GM19099 (cell line): ENCODE measurements around the gene LTA.

Experiments used
- POLR2A ChIP-seq: IDR thresholded peaks from 3 replicates; pipeline ENCODE4 v1.6.1; 2011; ENCODE audit warnings: low read depth; ENCODE audit not compliant: insufficient read length; ENCODE audit errors: extremely low read depth

LTA gene

DNA sequence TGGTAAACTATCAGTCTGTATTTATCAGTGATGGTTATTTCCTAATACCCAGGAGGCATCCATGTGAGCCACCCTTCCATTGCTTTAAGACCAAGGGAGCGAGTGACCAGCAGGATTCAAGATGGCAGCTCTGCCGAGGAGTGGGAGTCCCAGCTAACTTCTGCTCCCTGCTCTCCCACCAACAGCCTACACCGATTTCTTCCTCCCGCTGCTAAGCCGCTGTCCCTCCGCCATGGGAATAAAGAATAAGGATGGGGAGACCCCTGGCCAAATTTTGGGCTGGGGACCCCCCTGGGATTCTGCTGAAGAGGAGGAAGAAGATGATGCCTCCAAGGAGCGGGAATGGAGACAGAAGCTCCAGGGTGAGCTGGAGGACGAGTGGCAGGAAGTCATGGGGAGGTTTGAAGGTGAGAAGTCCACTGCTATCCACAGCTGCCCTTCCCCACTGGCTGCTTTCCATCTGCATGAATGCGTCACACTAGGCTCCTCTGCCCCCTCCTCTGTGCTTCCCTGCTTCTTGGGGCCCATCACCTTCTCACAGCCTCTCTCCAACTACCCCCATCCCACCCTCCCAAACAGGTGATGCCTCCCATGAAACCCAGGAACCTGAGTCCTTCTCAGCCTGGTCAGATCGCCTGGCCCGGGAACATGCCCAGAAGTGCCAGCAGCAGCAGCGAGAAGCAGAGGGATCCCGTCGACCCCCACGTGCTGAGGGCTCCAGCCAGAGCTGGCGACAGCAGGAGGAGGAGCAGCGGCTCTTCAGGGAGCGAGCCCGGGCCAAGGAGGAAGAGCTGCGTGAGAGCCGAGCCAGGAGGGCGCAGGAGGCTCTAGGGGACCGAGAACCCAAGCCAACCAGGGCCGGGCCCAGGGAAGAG lies 14.4 kb upstream of the LTA start:
- TF ChIP-seq POLR2A = no peak

GRCh38 chr6:31558318-31558625 lies 13.8 kb upstream of the LTA start:
- TF ChIP-seq POLR2A = no peak

DNA sequence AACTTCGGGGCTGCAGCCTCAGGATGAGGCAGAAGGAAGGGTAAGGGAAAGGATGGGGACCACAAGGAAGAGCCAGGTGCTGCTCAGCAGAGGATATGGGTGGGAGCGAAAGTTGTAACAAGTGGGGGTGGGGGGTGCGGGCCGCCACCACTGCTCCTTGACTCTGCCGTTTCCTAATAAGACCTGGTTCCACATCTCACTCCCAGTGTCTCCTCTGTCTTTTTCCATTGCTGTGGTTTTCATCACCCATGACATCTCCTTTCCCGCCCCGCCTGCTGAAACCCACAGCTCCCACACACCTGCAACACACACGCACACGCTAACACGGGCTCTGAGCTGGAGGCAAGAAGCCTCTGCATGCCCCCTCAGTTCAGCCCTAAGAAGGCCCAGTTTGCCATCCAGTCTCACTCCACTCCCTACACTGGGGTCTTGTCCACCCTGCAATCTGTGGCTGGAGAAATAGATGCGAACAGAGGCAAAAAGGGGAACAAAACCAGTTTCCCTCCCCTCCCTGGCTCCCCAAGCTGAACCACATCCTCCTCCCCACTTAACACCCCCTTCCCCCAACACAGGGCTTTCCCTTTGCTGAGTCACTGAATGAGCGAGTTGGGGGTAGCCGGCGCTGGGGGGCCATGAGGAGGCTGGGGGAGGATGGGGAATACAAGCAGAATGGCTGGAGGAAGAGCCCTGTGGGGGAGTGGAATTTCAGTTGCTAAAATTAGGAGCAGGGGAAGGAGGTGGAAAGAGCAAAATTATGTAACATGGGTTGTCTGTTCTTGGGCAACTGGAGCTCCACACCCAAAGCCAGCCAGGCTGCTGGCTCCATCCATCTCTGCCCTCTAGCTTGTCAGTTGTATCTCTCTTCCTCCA lies 13.2 kb upstream of the LTA start:
- peak; percentile 58 for TF ChIP-seq POLR2A

GRCh38 chr6:31559606-31559957 lies 12.5 kb upstream of the LTA start:
- no peak for TF ChIP-seq POLR2A

DNA sequence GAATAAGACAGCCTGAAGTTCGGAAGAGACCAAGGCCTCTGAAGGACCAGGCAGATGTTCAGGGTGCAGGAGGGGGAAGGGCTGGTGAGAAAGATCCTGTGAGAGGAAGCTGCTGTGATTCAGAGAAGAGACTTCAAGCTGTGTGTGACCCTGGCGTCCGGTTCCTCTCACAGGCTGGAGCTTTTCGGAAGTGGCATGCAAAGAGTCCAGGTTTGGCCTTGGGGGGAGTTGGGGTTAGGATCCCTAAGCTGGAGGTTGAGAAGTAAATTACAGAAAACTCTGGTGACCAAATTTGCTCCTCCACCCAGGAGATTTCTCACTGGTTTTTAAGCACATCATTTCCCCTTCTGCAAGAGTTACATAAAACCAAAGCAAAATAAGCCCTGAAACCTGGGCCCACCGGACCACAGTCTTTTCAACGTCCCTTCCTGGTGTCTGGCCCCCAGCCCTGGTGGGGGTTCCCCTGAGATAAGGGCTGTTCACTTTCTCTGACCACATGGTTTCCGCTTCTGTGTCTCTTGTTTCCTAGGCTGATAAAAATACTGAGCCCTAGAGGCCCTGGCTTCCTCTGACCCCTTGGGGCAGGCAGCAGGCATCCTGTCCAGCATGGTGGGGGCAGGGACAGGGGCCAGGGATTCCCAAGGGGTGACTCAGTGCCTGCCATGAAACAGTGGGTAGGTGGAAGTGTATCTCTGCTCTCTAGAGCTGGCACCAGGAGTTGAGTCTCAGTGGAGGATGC lies 12.0 kb upstream of the LTA start:
- TF ChIP-seq POLR2A = peak; percentile 52

- no peak for TF ChIP-seq POLR2A
Measured at GRCh38 chr6:31560697-31561058, 11.4 kb upstream of the LTA start.

DNA sequence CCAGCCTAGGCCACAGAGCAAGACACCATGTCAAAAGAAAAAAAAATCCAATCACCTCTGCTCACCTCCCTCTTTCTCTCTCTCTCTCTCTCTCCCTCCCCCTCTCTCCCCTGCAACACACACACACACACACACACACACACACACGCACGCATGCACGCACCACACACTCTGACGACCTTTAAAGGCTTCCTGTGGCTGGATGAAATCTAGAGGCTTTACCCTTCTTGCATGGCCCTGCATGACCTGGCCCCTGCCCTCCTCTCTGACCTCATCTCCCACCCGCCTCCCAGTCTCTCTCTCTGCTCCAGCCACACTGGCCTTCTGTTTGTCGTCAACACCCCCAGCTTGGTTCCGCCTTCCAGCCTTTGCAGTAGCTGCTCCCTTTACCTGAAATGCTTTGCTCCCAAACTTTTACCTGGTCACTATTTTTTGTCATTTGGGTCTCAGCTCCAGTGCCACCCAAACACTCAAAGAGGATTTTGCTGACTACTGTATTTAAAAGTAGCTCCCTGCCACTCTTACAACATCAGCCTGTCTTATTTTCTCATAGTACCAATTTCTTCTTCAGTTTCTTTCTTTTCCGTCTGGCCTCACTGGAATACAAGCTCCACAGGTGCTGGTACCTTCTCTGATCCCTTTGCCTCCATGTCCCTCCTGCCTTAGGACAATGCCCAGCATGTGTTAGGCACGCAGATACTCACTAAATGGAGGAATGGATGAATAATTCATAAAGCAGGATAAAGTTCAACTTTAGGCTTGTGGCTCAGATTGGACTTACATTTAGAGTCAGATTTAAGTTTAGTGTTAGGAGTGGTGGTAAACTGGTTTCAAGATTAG lies 4.3 kb upstream of the LTA start:
- TF ChIP-seq POLR2A = no peak

DNA sequence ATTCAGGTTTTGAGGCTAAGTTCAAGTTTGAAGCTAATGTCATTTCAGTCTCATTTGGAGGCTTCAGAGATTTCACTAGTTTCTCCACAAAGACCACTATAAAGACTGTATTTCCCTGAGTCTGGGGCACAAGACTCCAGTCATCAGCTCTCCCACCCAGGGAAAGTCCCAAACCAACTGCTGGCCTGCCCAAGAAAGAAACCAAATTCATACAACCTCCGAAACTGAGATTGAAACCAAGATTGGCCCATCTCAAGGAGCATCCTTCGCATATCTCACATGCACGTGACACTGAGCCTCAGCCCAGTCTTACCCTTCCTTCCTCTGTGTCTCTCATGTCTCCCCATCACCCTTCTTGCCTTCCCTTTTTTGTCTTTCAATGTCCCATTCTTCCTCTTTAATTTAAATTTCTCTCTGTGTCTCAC lies 3.5 kb upstream of the LTA start:
- TF ChIP-seq POLR2A = peak; percentile 51

- TF ChIP-seq POLR2A = no peak
Measured at GRCh38 chr6:31569861-31570536, 2.1 kb upstream of the LTA start.

GRCh38 chr6:31573239-31574105 lies 1.4 kb downstream of the LTA start:
- no peak for TF ChIP-seq POLR2A

DNA sequence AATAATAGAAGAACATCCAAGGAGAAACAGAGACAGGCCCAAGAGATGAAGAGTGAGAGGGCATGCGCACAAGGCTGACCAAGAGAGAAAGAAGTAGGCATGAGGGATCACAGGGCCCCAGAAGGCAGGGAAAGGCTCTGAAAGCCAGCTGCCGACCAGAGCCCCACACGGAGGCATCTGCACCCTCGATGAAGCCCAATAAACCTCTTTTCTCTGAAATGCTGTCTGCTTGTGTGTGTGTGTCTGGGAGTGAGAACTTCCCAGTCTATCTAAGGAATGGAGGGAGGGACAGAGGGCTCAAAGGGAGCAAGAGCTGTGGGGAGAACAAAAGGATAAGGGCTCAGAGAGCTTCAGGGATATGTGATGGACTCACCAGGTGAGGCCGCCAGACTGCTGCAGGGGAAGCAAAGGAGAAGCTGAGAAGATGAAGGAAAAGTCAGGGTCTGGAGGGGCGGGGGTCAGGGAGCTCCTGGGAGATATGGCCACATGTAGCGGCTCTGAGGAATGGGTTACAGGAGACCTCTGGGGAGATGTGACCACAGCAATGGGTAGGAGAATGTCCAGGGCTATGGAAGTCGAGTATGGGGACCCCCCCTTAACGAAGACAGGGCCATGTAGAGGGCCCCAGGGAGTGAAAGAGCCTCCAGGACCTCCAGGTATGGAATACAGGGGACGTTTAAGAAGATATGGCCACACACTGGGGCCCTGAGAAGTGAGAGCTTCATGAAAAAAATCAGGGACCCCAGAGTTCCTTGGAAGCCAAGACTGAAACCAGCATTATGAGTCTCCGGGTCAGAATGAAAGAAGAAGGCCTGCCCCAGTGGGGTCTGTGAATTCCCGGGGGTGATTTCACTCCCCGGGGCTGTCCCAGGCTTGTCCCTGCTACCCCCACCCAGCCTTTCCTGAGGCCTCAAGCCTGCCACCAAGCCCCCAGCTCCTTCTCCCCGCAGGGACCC lies 2.3 kb downstream of the LTA start:
- peak; percentile 7 for TF ChIP-seq POLR2A

GRCh38 chr6:31575335-31575901 lies 3.3 kb downstream of the LTA start, which contains the start of gene TNF:
TSS of gene TNF (plus strand) at chr6:31575565. CDS start at chr6:31575742, 177 bp downstream.
- TF ChIP-seq POLR2A = peak; percentile 100
